ENCODE measurements around the gene PHYHD1. TPM values are rescaled to one million over a fixed set of nuclear protein-coding genes. Genes with fewer than 3 reads are reported as not detected.

The PHYHD1 gene
- 0.96 and 1.5 TPM in 2 replicates for total RNA-seq
- total RNA-seq (2013): 1.1 TPM
- 2.0 and 4.4 TPM in 2 replicates for polyA plus RNA-seq
- 2.1 and 2.2 TPM in 2 replicates for polyA minus RNA-seq

- Histone ChIP-seq H3K36me3 (replicated peaks in 1 of 2; ENCODE audit: control extremely low read depth in 1 of 2, control insufficient read depth in 1 of 2, extremely low read depth in 1 of 2, insufficient read depth in 2 of 2, low read length in 1 of 2) (peaks cover 0 to 18% of the 10 kb centered on the region in 2 experiments), H2AFZ (ENCODE audit: insufficient read depth, low read depth, low read length, poor library complexity, severe bottlenecking) (peak within 1 kb of the TSS; percentile 71), H3K27ac (ENCODE audit: low read length in 2 of 2) (peak within 1 kb of the TSS in 1 of 2 donors; percentile 64), H4K20me1 (ENCODE audit: control insufficient read depth, insufficient read depth, low read length, poor library complexity, severe bottlenecking) (no peaks in the 10 kb centered on the region), H3K9me3 (ENCODE audit: control extremely low read depth in 1 of 3, control insufficient read depth in 2 of 3, insufficient read depth in 1 of 3, low read length in 2 of 3) (no peaks in the 10 kb centered on the region), H3K4me2 (replicated peaks; ENCODE audit: low read depth, low read length, poor library complexity, severe bottlenecking) (peak within 1 kb of the TSS; percentile 60), H3K27me3 (replicated peaks in 1 of 4; ENCODE audit: control extremely low read depth in 1 of 4, control insufficient read depth in 3 of 4, insufficient read depth in 4 of 4, low read length in 3 of 4) (peaks cover 0 to 5% (median 0%) of the 10 kb centered on the region in 4 experiments), H3K4me3 (ENCODE audit: control extremely low read depth in 1 of 5, extremely low read depth in 1 of 5, insufficient read depth in 1 of 5, low read depth in 2 of 5, low read length in 4 of 5) (no peak within 1 kb of the TSS), H3K4me1 (ENCODE audit: control insufficient read depth in 2 of 2, insufficient read depth in 2 of 2, low read length in 2 of 2) (peaks cover 13% of the 10 kb centered on the region in 2 donors), H3K9ac (ENCODE audit: low read length) (no peak within 1 kb of the TSS), H3K79me2 (ENCODE audit: control insufficient read depth, insufficient read depth, low read length) (no peaks in the 10 kb centered on the region)
- Mint-ChIP-seq H3K4me1 (peaks cover 4% of the 10 kb centered on the region), H3K27me3 (peaks cover 2% of the 10 kb centered on the region), H3K9me3 (ENCODE audit: insufficient read depth) (no peaks in the 10 kb centered on the region), H3K27ac (no peak within 1 kb of the TSS), H3K4me3 (no peak within 1 kb of the TSS)
- intact Hi-C loops (cut with micrococcal nuclease): no loop called here
- DNase-seq (no peak), ATAC-seq (ENCODE audit: low read depth) (no peak)
- no peak for TF ChIP-seq EZH2 (IDR thresholded peaks at IDR 0.05; ENCODE audit: borderline replicate concordance, insufficient read depth, low read depth, low read length, poor library complexity, severe bottlenecking)
- TF ChIP-seq, protein P1, sequence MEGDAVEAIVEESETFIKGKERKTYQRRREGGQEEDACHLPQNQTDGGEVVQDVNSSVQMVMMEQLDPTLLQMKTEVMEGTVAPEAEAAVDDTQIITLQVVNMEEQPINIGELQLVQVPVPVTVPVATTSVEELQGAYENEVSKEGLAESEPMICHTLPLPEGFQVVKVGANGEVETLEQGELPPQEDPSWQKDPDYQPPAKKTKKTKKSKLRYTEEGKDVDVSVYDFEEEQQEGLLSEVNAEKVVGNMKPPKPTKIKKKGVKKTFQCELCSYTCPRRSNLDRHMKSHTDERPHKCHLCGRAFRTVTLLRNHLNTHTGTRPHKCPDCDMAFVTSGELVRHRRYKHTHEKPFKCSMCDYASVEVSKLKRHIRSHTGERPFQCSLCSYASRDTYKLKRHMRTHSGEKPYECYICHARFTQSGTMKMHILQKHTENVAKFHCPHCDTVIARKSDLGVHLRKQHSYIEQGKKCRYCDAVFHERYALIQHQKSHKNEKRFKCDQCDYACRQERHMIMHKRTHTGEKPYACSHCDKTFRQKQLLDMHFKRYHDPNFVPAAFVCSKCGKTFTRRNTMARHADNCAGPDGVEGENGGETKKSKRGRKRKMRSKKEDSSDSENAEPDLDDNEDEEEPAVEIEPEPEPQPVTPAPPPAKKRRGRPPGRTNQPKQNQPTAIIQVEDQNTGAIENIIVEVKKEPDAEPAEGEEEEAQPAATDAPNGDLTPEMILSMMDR (IDR thresholded peaks at IDR 0.05): no peak
- 70% methylated on average over 12 of the region's 13 CpGs for WGBS (ENCODE audit: insufficient coverage)
- ChIA-PET POLR2A (no interaction called here), CTCF (no interaction called here)
Measured at GRCh38 chr9:128920381-128921058, at the start of gene PHYHD1. Gene PHYHD1 (plus strand): TSS chr9:128920982. CDS start chr9:128922324, 1,342 bp downstream.

DNA sequence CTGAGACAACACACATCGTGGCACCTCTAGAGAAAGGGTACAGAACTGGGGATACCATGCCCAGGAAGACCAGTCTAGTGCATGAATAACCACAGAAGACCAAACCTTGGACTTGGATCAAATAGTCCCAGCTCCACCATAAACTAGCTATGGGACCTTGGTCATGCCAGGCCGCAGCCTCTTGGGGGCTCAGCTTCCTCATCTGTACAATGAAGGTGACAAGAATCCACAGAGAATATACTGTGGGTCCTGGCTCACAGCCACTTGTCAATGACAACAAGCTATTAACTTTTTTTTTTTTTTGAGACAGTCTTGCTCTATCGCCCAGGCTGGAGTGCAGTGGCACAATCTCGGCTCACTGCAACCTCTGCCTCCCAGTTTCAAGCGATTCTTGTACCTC, 42.9 kb upstream of the PHYHD1 start:
- CTCF ChIA-PET: interaction anchor here (1.2 to 2.0 kb wide), 6 partner anchors 12 to 59 kb away, joined by 3 to 13 read pairs (median 6); partner anchors contain the start of gene ENDOG
- POLR2A ChIA-PET: interaction anchor here (1.0 kb wide), 1 partner anchor 9 kb away, joined by 5 read pairs; no protein-coding TSS in a partner anchor

More for the DNA sequence above, 42.9 kb upstream of the PHYHD1 start:
- WGBS (ENCODE audit: insufficient coverage): 62% methylated on average over 4 of the region's 5 CpGs
- peaks cover 54% of the 10 kb centered on the region for H3K79me2 ChIP-seq (ENCODE audit: control insufficient read depth, insufficient read depth, low read length)
- H3K27ac ChIP-seq (ENCODE audit: low read length in 2 of 2): no peak overlapping the region
- H3K9ac ChIP-seq (ENCODE audit: low read length): no peak overlapping the region
- H3K9me3 ChIP-seq (ENCODE audit: control extremely low read depth in 1 of 3, control insufficient read depth in 2 of 3, insufficient read depth in 1 of 3, low read length in 2 of 3): no peaks in the 10 kb centered on the region
- H4K20me1 ChIP-seq (ENCODE audit: control insufficient read depth, insufficient read depth, low read length, poor library complexity, severe bottlenecking): peaks cover 7% of the 10 kb centered on the region
- H3K4me2 ChIP-seq (replicated peaks; ENCODE audit: low read depth, low read length, poor library complexity, severe bottlenecking): no peak overlapping the region
- H3K4me1 ChIP-seq (ENCODE audit: control insufficient read depth in 2 of 2, insufficient read depth in 2 of 2, low read length in 2 of 2): peaks cover 8 to 21% of the 10 kb centered on the region in 2 donors
- DNase-seq (no peak), ATAC-seq (ENCODE audit: low read depth) (no peak)
- no peak for TF ChIP-seq EZH2 (IDR thresholded peaks at IDR 0.05; ENCODE audit: borderline replicate concordance, insufficient read depth, low read depth, low read length, poor library complexity, severe bottlenecking)
- TF ChIP-seq, protein P1 (IDR thresholded peaks at IDR 0.05): no peak
- Mint-ChIP-seq H3K4me3 (no peak overlapping the region), H3K27me3 (no peaks in the 10 kb centered on the region), H3K4me1 (peaks cover 18% of the 10 kb centered on the region), H3K27ac (no peak overlapping the region), H3K9me3 (ENCODE audit: insufficient read depth) (no peaks in the 10 kb centered on the region)
- no peaks in the 10 kb centered on the region for H3K27me3 ChIP-seq (replicated peaks in 1 of 4; ENCODE audit: control extremely low read depth in 1 of 4, control insufficient read depth in 3 of 4, insufficient read depth in 4 of 4, low read length in 3 of 4)
- no peak overlapping the region for H2AFZ ChIP-seq (ENCODE audit: insufficient read depth, low read depth, low read length, poor library complexity, severe bottlenecking)
- no peaks in the 10 kb centered on the region for H3K36me3 ChIP-seq (replicated peaks in 1 of 2; ENCODE audit: control extremely low read depth in 1 of 2, control insufficient read depth in 1 of 2, extremely low read depth in 1 of 2, insufficient read depth in 2 of 2, low read length in 1 of 2)
- intact Hi-C loops (cut with micrococcal nuclease): no loop called here
- no peak overlapping the region for H3K4me3 ChIP-seq (ENCODE audit: control extremely low read depth in 1 of 5, extremely low read depth in 1 of 5, insufficient read depth in 1 of 5, low read depth in 2 of 5, low read length in 4 of 5)

Data from B cell (primary cell).